ENCODE data around the gene WSCD2. TPM values are rescaled to one million over a fixed set of nuclear protein-coding genes. Genes with fewer than 3 reads are reported as not detected.

The WSCD2 gene
- total RNA-seq, 3 donors from 2014 or later, result 0.53 to 2.0 (median 0.72) TPM

DNA sequence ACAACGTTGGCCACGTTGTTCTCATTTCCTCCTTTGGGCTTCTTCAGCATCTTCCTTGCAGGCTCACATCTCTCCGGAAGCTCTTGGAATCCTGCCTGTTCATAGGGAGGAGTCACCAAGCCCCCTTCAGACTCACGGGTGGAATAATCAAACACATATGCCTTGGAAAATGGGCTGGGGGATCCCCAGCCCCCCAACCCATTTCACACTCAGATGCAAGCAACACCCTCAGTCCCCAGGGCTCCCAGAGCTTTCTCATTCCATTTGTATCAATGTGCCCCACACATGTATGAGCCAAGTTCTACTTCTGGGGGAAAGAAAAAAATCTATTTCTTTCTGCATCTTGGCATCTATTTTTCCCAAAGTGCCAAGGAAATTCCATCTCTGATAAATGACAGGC, 33.1 kb downstream of the WSCD2 start:
- Histone ChIP-seq H3K4me3 (no peak overlapping the region), H3K36me3 (ENCODE audit: low read depth) (no peaks in the 10 kb centered on the region), H3K9me3 (no peaks in the 10 kb centered on the region), H3K4me1 (ENCODE audit: low read depth) (no peaks in the 10 kb centered on the region)
- DNase-seq (no peak), ATAC-seq (no peak)
- intact Hi-C loops (cut with DNase I, micrococcal nuclease), result no loop called here
- TF ChIP-seq, protein P1, sequence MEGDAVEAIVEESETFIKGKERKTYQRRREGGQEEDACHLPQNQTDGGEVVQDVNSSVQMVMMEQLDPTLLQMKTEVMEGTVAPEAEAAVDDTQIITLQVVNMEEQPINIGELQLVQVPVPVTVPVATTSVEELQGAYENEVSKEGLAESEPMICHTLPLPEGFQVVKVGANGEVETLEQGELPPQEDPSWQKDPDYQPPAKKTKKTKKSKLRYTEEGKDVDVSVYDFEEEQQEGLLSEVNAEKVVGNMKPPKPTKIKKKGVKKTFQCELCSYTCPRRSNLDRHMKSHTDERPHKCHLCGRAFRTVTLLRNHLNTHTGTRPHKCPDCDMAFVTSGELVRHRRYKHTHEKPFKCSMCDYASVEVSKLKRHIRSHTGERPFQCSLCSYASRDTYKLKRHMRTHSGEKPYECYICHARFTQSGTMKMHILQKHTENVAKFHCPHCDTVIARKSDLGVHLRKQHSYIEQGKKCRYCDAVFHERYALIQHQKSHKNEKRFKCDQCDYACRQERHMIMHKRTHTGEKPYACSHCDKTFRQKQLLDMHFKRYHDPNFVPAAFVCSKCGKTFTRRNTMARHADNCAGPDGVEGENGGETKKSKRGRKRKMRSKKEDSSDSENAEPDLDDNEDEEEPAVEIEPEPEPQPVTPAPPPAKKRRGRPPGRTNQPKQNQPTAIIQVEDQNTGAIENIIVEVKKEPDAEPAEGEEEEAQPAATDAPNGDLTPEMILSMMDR (IDR thresholded peaks at IDR 0.05), result no peak

DNA sequence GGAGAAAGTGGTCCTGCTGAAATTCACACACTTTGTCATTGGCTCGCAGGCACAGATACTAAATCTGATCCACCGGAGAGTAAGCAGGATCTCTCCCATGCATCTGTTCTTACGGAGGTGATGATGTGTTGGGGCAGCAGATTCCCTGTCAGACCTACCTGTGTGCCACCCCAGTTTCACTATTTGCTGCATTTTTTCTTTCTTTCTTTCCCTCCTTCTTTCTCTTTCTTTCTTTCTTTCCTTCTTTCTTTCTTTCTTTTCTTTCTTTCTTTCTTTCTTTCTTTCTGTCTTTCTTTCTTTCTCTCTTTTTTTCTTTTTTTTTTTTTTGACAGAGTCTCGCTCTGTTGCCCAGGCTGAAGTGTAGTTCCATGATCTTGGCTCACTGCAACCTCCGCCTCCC, 37.4 kb downstream of the WSCD2 start:
- Histone ChIP-seq H3K4me1 (ENCODE audit: low read depth) (no peaks in the 10 kb centered on the region), H3K9me3 (no peaks in the 10 kb centered on the region), H3K4me3 (no peak overlapping the region), H3K36me3 (ENCODE audit: low read depth) (no peaks in the 10 kb centered on the region)
- DNase-seq (no peak), ATAC-seq (no peak)
- TF ChIP-seq, protein P1 (IDR thresholded peaks at IDR 0.05), result no peak
- intact Hi-C loops (cut with DNase I, micrococcal nuclease), result no loop called here

DNA sequence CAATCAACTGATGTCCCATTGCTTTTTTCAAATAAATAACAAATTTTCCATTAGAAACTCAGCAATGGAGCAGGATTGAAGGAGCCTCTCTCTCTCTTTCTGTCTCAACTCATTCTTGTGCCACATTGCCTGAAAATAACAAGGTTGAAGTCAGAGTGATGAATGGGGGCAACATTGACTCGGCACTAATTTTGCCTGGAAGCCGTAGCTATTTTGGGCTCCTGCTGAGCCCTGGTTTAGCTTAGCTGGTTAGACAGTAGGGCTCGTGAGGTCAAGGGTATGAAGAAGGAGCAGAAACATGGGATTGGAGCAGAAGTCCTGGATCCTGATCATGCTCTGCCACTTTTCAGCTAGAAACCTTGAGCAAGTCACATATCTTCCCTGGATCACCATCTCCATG, 38.9 kb downstream of the WSCD2 start:
- ATAC-seq (no peak), DNase-seq (no peak)
- TF ChIP-seq, protein P1 (IDR thresholded peaks at IDR 0.05), result no peak
- Histone ChIP-seq H3K4me3 (no peak overlapping the region), H3K9me3 (no peaks in the 10 kb centered on the region), H3K36me3 (ENCODE audit: low read depth) (no peaks in the 10 kb centered on the region), H3K4me1 (ENCODE audit: low read depth) (no peaks in the 10 kb centered on the region)
- intact Hi-C loops (cut with DNase I, micrococcal nuclease), result no loop called here

DNA sequence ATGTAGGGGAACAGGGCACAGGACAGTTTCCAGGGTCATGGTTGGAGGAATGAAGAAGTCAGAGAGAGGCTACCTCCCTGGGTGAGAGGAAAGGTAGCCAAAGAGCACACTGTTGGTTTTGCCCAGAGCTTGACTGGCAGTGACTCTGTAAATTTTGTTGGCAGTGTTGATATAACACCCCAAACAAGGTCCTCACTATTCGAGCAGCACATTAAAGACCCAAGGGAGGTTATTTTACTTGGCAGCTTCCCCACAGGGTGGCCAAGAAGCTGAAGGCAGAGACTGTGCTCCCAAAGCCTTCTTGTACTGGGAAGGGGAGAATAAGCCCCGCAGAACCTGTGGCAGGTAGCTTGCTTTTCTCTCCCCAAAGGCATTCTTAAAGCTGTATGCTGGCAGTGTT, 40.6 kb downstream of the WSCD2 start:
- DNase-seq (no peak), ATAC-seq (no peak)
- H3K4me3 ChIP-seq, result no peak overlapping the region
- intact Hi-C loops (cut with DNase I, micrococcal nuclease), result no loop called here
- H3K4me1 ChIP-seq (ENCODE audit: low read depth), result no peaks in the 10 kb centered on the region
- TF ChIP-seq, protein P1 (IDR thresholded peaks at IDR 0.05), result no peak
- H3K9me3 ChIP-seq, result no peaks in the 10 kb centered on the region
- no peaks in the 10 kb centered on the region for H3K36me3 ChIP-seq (ENCODE audit: low read depth)

DNA sequence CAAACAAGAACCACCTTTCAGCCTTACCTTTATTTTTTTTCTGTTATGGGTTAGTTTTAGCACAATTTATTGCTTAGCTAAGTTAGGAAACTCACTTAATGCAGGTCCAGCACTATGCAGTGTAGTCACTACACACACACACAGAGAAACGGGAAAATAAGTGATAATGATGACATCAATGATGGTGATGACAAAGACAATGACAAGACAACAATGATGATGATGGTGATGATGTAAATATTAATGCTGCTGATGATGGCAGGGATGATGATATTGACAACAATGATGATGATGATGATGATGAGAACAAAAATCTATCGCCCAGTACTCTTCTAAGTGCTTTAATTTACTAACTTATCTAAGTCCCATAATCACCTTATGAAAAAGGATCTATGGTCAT, 41.1 kb downstream of the WSCD2 start:
- Histone ChIP-seq H3K4me1 (ENCODE audit: low read depth) (no peaks in the 10 kb centered on the region), H3K36me3 (ENCODE audit: low read depth) (no peaks in the 10 kb centered on the region), H3K9me3 (no peaks in the 10 kb centered on the region), H3K4me3 (no peak overlapping the region)
- intact Hi-C loops (cut with DNase I, micrococcal nuclease), result no loop called here
- TF ChIP-seq, protein P1 (IDR thresholded peaks at IDR 0.05), result no peak
- DNase-seq (no peak), ATAC-seq (no peak)

DNA sequence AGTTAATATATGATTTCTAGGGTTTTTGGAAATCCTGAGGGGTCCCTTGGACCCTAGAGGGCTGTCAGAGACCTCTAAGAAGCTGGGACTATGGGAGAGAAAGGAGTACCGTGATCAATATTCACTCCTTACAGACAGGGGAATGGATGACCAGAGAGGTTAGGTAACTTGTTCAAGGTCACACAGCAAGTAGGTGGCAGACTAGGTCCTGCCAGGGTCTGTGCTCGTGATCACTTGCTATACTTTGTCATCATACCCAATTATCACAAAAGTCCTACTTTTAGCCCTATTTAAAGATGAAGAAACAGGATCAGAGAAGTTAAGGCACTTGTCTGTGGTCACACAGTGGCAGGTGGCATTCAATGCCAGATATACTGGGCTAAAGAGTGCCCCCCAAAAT, 42.9 kb downstream of the WSCD2 start:
- Histone ChIP-seq H3K9me3 (no peaks in the 10 kb centered on the region), H3K4me1 (ENCODE audit: low read depth) (no peaks in the 10 kb centered on the region), H3K4me3 (no peak overlapping the region), H3K36me3 (ENCODE audit: low read depth) (no peaks in the 10 kb centered on the region)
- TF ChIP-seq, protein P1 (IDR thresholded peaks at IDR 0.05), result no peak
- intact Hi-C loops (cut with DNase I, micrococcal nuclease), result no loop called here
- DNase-seq (no peak), ATAC-seq (no peak)

Measured in mucosa of descending colon (tissue), 3 donors.